HEK293 (cell line): ENCODE measurements around the gene DCST2.

Experiments used
- GFI1B ChIP-seq: fragments of 450-650 bp; formaldehyde crosslinking; IDR thresholded peaks from 2 replicates; pipeline ENCODE4 v1.5.1; 2016; ENCODE audit warnings: missing biosample characterization, missing genetic modification characterization
- HOXA7 ChIP-seq: sonication (generic); formaldehyde crosslinking; IDR thresholded peaks from 2 replicates; pipeline ENCODE4 v1.8.1; 2022; ENCODE audit warnings: missing genetic modification reagents, borderline replicate concordance
- IKZF3 ChIP-seq: fragments of 450-650 bp; IDR thresholded peaks from 2 replicates; pipeline ENCODE4 v1.5.0; 2018; ENCODE audit warnings: missing biosample characterization, mild to moderate bottlenecking, missing genetic modification characterization, moderate library complexity
- KLF7 ChIP-seq: fragments of 450-650 bp; formaldehyde crosslinking; IDR thresholded peaks from 2 replicates; pipeline ENCODE4 v1.5.1; 2016; ENCODE audit warnings: missing biosample characterization, missing genetic modification characterization, borderline replicate concordance
- OSR2 ChIP-seq: fragments of 450-650 bp; formaldehyde crosslinking; IDR thresholded peaks from 2 replicates; pipeline ENCODE4 v1.5.1; 2016; ENCODE audit warnings: missing biosample characterization, missing genetic modification characterization
- SALL2 ChIP-seq: fragments of 450-650 bp; formaldehyde crosslinking; IDR thresholded peaks from 2 replicates; pipeline ENCODE4 v1.5.0; 2017; ENCODE audit warnings: missing biosample characterization, mild to moderate bottlenecking, missing genetic modification characterization, borderline replicate concordance
- WT1 ChIP-seq: fragments of 450-650 bp; formaldehyde crosslinking; IDR thresholded peaks from 2 replicates; pipeline ENCODE4 v1.5.1; 2016; ENCODE audit warnings: missing biosample characterization, missing genetic modification characterization
- ZBTB48 ChIP-seq: fragments of 450-650 bp; formaldehyde crosslinking; IDR thresholded peaks from 2 replicates; pipeline ENCODE4 v1.5.1; 2016; ENCODE audit warnings: missing biosample characterization, missing genetic modification characterization
- ZFHX2 ChIP-seq: fragments of 450-650 bp; formaldehyde crosslinking; conservative IDR thresholded peaks from 2 replicates; pipeline ENCODE4 v1.5.1; 2016; ENCODE audit warnings: missing biosample characterization, missing genetic modification characterization
- ZNF16 ChIP-seq: fragments of 450-650 bp; formaldehyde crosslinking; IDR thresholded peaks from 2 replicates; pipeline ENCODE4 v1.5.1; 2016; ENCODE audit warnings: low read depth, missing biosample characterization, missing genetic modification characterization
- ZNF184 ChIP-seq: fragments of 450-650 bp; IDR thresholded peaks from 2 replicates; pipeline ENCODE4 v1.5.1; 2018; ENCODE audit warnings: missing biosample characterization, mild to moderate bottlenecking, missing genetic modification characterization
- ZNF2 ChIP-seq: fragments of 450-650 bp; formaldehyde crosslinking; IDR thresholded peaks from 2 replicates; pipeline ENCODE4 v1.5.1; 2016; ENCODE audit warnings: missing biosample characterization, missing genetic modification characterization
- ZNF23 ChIP-seq: fragments of 450-650 bp; formaldehyde crosslinking; IDR thresholded peaks from 2 replicates; pipeline ENCODE4 v1.5.1; 2016; ENCODE audit warnings: missing biosample characterization, missing genetic modification characterization, borderline replicate concordance
- ZNF239 ChIP-seq: fragments of 450-650 bp; formaldehyde crosslinking; IDR thresholded peaks from 2 replicates; pipeline ENCODE4 v1.5.1; 2016; ENCODE audit warnings: missing biosample characterization, missing genetic modification characterization
- ZNF37A ChIP-seq: fragments of 450-650 bp; IDR thresholded peaks from 2 replicates; pipeline ENCODE4 v1.5.1; 2018; ENCODE audit warnings: missing biosample characterization, missing genetic modification characterization
- ZNF394 ChIP-seq: fragments of 450-650 bp; formaldehyde crosslinking; IDR thresholded peaks from 2 replicates; pipeline ENCODE4 v1.5.1; 2016; ENCODE audit warnings: missing biosample characterization, missing genetic modification characterization, mild to moderate bottlenecking, moderate library complexity, borderline replicate concordance
- ZNF423 ChIP-seq: fragments of 450-650 bp; formaldehyde crosslinking; IDR thresholded peaks from 2 replicates; pipeline ENCODE4 v1.5.1; 2016; ENCODE audit warnings: missing biosample characterization, missing genetic modification characterization
- ZNF501 ChIP-seq: fragments of 450-650 bp; formaldehyde crosslinking; IDR thresholded peaks from 2 replicates; pipeline ENCODE4 v1.5.1; 2016; ENCODE audit warnings: missing biosample characterization, missing genetic modification characterization
- ZNF555 ChIP-seq: fragments of 450-650 bp; formaldehyde crosslinking; conservative IDR thresholded peaks from 2 replicates; pipeline ENCODE4 v1.5.1; 2017; ENCODE audit warnings: missing biosample characterization, mild to moderate bottlenecking, missing genetic modification characterization, inconsistent platforms
- ZNF600 ChIP-seq: fragments of 450-650 bp; formaldehyde crosslinking; IDR thresholded peaks from 2 replicates; pipeline ENCODE4 v1.5.1; 2016; ENCODE audit warnings: missing biosample characterization, missing genetic modification characterization
- ZNF768 ChIP-seq: fragments of 450-650 bp; formaldehyde crosslinking; IDR thresholded peaks from 2 replicates; pipeline ENCODE4 v1.5.1; 2018; ENCODE audit warnings: missing biosample characterization, mild to moderate bottlenecking, missing genetic modification characterization
- ZNF777 ChIP-seq: fragments of 450-650 bp; formaldehyde crosslinking; IDR thresholded peaks from 2 replicates; pipeline ENCODE4 v1.5.1; 2017; ENCODE audit warnings: missing biosample characterization, missing genetic modification characterization, borderline replicate concordance
- ZNF785 ChIP-seq: fragments of 450-650 bp; formaldehyde crosslinking; IDR thresholded peaks from 2 replicates; pipeline ENCODE4 v1.5.1; 2016; ENCODE audit warnings: missing biosample characterization, missing genetic modification characterization
- ZSCAN30 ChIP-seq: fragments of 450-650 bp; IDR thresholded peaks from 2 replicates; pipeline ENCODE4 v1.5.1; 2018; ENCODE audit warnings: missing biosample characterization, mild to moderate bottlenecking, missing genetic modification characterization, moderate library complexity
- TF ChIP-seq, protein P1 (sequence below): fragments of 450-650 bp; formaldehyde crosslinking; IDR thresholded peaks from 2 replicates; pipeline ENCODE4 v1.5.1; 2017; ENCODE audit warnings: missing biosample characterization, missing genetic modification characterization
- TF ChIP-seq, protein P2 (sequence below): fragments of 450-650 bp; formaldehyde crosslinking; IDR thresholded peaks from 2 replicates; pipeline ENCODE4 v1.5.1; 2016; ENCODE audit warnings: missing biosample characterization, missing genetic modification characterization
- TF ChIP-seq, protein P3 (sequence below): fragments of 450-650 bp; formaldehyde crosslinking; IDR thresholded peaks from 2 replicates; pipeline ENCODE4 v1.5.1; 2016; ENCODE audit warnings: missing biosample characterization, missing genetic modification characterization
- TF ChIP-seq, protein P4 (sequence below): fragments of 450-650 bp; formaldehyde crosslinking; IDR thresholded peaks from 2 replicates; pipeline ENCODE4 v1.5.1; 2016; ENCODE audit warnings: missing biosample characterization, missing genetic modification characterization
- TF ChIP-seq, protein P5 (sequence below): fragments of 450-650 bp; formaldehyde crosslinking; IDR thresholded peaks from 2 replicates; pipeline ENCODE4 v1.5.1; 2016; ENCODE audit warnings: missing biosample characterization, missing genetic modification characterization

Gene DCST2

DNA sequence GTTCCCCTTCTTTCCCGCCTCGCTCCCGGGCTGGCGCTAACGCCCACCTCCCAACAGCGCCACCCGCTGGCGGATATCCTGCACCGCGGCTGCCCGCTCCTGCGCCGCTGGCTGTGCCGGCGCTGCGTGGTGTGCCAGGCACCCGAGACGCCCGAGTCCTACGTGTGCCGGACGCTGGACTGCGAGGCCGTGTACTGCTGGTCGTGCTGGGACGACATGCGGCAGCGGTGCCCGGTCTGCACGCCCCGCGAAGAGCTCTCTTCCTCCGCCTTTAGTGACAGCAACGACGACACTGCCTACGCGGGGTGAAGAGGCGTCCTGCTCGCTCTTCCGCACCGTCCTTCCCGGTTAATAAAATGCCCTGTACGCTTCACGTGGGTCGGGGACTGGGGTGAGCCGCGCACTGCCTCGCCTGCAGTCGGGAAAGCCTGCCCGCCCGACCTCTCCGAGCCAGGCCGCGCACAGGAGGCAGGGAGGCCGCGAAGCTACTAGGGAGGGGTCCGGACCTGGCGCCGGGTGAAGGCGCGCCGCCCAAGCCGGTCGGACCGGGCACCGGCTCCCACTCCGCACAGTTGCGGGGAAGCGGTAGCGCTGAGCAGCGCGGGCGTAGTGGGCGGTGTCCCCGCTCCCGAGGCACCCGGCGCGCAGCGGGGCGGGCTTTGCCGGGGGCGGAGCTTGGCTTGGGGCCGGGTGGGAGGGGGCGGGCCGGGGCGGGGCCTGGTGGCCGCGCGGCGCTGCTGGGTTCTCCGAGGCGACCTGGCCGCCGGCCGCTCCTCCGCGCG lies 17.2 kb upstream of the DCST2 start, which contains the start of gene ADAM15 (continued):
- TF ChIP-seq ZNF2 (peak; percentile 100), ZNF768 (tag by site-specific recombination) (no peak), OSR2 (tag by site-specific recombination) (peak; percentile 92), IKZF3 (peak; percentile 98), ZNF555 (tag by site-specific recombination) (no peak), ZNF600 (tag by site-specific recombination) (peak; percentile 100), ZNF23 (tag by site-specific recombination) (no peak), ZBTB48 (tag by site-specific recombination) (0 out of 2 replicates have a peak, but pooled peaks have one; percentile 16), ZNF394 (tag by site-specific recombination) (peak; percentile 53; the same call in 1 of the 2 replicates), ZNF16 (tag by site-specific recombination) (no peak), ZFHX2 (tag by site-specific recombination) (peak; percentile 97), ZNF184 (tag by site-specific recombination) (no peak), KLF7 (tag by site-specific recombination) (peak; percentile 96), ZNF239 (tag by site-specific recombination) (no peak), ZNF501 (tag by site-specific recombination) (peak; percentile 91), WT1 (tag by site-specific recombination) (peak; percentile 46; the same call in 1 of the 2 replicates), HOXA7 (no peak), ZNF423 (tag by site-specific recombination) (peak; percentile 55; the same call in 1 of the 2 replicates), ZNF37A (tag by site-specific recombination) (no peak), ZSCAN30 (tag by site-specific recombination) (peak; percentile 86), SALL2 (tag by site-specific recombination) (no peak; the same call in 1 of the 2 replicates), ZNF785 (peak; percentile 85; the same call in 1 of the 2 replicates), GFI1B (tag by site-specific recombination) (no peak), ZNF777 (peak; percentile 87)
- TF ChIP-seq, protein P1, sequence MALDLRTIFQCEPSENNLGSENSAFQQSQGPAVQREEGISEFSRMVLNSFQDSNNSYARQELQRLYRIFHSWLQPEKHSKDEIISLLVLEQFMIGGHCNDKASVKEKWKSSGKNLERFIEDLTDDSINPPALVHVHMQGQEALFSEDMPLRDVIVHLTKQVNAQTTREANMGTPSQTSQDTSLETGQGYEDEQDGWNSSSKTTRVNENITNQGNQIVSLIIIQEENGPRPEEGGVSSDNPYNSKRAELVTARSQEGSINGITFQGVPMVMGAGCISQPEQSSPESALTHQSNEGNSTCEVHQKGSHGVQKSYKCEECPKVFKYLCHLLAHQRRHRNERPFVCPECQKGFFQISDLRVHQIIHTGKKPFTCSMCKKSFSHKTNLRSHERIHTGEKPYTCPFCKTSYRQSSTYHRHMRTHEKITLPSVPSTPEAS = peak; percentile 30; the same call in 1 of the 2 replicates
- TF ChIP-seq, protein P2, sequence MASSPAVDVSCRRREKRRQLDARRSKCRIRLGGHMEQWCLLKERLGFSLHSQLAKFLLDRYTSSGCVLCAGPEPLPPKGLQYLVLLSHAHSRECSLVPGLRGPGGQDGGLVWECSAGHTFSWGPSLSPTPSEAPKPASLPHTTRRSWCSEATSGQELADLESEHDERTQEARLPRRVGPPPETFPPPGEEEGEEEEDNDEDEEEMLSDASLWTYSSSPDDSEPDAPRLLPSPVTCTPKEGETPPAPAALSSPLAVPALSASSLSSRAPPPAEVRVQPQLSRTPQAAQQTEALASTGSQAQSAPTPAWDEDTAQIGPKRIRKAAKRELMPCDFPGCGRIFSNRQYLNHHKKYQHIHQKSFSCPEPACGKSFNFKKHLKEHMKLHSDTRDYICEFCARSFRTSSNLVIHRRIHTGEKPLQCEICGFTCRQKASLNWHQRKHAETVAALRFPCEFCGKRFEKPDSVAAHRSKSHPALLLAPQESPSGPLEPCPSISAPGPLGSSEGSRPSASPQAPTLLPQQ = peak; percentile 77; the same call in 1 of the 2 replicates
- TF ChIP-seq, protein P3, sequence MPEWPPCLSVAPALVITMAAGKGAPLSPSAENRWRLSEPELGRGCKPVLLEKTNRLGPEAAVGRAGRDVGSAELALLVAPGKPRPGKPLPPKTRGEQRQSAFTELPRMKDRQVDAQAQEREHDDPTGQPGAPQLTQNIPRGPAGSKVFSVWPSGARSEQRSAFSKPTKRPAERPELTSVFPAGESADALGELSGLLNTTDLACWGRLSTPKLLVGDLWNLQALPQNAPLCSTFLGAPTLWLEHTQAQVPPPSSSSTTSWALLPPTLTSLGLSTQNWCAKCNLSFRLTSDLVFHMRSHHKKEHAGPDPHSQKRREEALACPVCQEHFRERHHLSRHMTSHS (tag by site-specific recombination) = no peak
- TF ChIP-seq, protein P4, sequence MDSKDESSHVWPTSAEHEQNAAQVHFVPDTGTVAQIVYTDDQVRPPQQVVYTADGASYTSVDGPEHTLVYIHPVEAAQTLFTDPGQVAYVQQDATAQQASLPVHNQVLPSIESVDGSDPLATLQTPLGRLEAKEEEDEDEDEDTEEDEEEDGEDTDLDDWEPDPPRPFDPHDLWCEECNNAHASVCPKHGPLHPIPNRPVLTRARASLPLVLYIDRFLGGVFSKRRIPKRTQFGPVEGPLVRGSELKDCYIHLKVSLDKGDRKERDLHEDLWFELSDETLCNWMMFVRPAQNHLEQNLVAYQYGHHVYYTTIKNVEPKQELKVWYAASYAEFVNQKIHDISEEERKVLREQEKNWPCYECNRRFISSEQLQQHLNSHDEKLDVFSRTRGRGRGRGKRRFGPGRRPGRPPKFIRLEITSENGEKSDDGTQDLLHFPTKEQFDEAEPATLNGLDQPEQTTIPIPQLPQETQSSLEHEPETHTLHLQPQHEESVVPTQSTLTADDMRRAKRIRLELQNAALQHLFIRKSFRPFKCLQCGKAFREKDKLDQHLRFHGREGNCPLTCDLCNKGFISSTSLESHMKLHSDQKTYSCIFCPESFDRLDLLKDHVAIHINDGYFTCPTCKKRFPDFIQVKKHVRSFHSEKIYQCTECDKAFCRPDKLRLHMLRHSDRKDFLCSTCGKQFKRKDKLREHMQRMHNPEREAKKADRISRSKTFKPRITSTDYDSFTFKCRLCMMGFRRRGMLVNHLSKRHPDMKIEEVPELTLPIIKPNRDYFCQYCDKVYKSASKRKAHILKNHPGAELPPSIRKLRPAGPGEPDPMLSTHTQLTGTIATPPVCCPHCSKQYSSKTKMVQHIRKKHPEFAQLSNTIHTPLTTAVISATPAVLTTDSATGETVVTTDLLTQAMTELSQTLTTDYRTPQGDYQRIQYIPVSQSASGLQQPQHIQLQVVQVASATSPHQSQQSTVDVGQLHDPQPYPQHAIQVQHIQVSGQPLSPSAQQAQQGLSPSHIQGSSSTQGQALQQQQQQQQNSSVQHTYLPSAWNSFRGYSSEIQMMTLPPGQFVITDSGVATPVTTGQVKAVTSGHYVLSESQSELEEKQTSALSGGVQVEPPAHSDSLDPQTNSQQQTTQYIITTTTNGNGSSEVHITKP (tag by site-specific recombination) = peak; percentile 8; the same call in 1 of the 2 replicates
- TF ChIP-seq, protein P5, sequence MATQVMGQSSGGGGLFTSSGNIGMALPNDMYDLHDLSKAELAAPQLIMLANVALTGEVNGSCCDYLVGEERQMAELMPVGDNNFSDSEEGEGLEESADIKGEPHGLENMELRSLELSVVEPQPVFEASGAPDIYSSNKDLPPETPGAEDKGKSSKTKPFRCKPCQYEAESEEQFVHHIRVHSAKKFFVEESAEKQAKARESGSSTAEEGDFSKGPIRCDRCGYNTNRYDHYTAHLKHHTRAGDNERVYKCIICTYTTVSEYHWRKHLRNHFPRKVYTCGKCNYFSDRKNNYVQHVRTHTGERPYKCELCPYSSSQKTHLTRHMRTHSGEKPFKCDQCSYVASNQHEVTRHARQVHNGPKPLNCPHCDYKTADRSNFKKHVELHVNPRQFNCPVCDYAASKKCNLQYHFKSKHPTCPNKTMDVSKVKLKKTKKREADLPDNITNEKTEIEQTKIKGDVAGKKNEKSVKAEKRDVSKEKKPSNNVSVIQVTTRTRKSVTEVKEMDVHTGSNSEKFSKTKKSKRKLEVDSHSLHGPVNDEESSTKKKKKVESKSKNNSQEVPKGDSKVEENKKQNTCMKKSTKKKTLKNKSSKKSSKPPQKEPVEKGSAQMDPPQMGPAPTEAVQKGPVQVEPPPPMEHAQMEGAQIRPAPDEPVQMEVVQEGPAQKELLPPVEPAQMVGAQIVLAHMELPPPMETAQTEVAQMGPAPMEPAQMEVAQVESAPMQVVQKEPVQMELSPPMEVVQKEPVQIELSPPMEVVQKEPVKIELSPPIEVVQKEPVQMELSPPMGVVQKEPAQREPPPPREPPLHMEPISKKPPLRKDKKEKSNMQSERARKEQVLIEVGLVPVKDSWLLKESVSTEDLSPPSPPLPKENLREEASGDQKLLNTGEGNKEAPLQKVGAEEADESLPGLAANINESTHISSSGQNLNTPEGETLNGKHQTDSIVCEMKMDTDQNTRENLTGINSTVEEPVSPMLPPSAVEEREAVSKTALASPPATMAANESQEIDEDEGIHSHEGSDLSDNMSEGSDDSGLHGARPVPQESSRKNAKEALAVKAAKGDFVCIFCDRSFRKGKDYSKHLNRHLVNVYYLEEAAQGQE (tag by site-specific recombination) = peak; percentile 92
